HEK293 (cell line): Measurements from ENCODE around the gene HSF2.
A peak's percentile ranks its signal among the peaks of the same experiment; 100 is the strongest.

Experiments used
- CTCF ChIA-PET: fragments of 350-600 bp; formaldehyde crosslinking; extraction: SDS; loops from one replicate; lab custom pipeline; 2021; ENCODE audit warnings: antibody characterized with exemption; lab: Yijun Ruan, JAX
- POLR2A ChIA-PET: fragments of 300-600 bp; formaldehyde crosslinking; extraction: SDS; loops from one replicate; lab custom pipeline; 2020; ENCODE audit warnings: antibody characterized with exemption, inconsistent platforms; lab: Yijun Ruan, JAX
- H3K27ac ChIP-seq: fragments of 200-500 bp; sonication (Bioruptor generic); 2 replicates; pipeline ENCODE4 v1.5.1; 2014; ENCODE audit warnings: low read depth, low read length, control low read depth, inconsistent platforms; ENCODE audit errors: extremely low read depth
- H3K36me3 ChIP-seq, 2 experiments: fragments of 200-500 bp in 1 of 2; sonication (Bioruptor generic) in 1 of 2; 1 replicate in 1 of 2; 2 replicates in 1 of 2; pipeline ENCODE4 v1.5.1; 2014 to 2017; ENCODE audit warnings: inconsistent platforms in 2 of 2, low read length in 2 of 2; ENCODE audit not compliant: control insufficient read depth in 2 of 2, insufficient read depth in 1 of 2
- H3K4me1 ChIP-seq: fragments of 200-500 bp; sonication (Bioruptor generic); 2 replicates; pipeline ENCODE4 v1.5.1; 2014; ENCODE audit warnings: mild to moderate bottlenecking, low read length, inconsistent platforms; ENCODE audit not compliant: control insufficient read depth, insufficient read depth
- H3K4me3 ChIP-seq: 2 replicates; pipeline ENCODE4 v1.5.1; 2011; ENCODE audit warnings: low read depth, mild to moderate bottlenecking, control low read depth, low read length, moderate library complexity
- H3K9me3 ChIP-seq: fragments of 200-500 bp; sonication (Bioruptor generic); 2 replicates; pipeline ENCODE4 v1.5.1; 2014; ENCODE audit warnings: low read depth, low read length, inconsistent platforms; ENCODE audit not compliant: control insufficient read depth, insufficient read depth
- HOXD13 ChIP-seq: sonication (generic); formaldehyde crosslinking; IDR thresholded peaks from 2 replicates; pipeline ENCODE4 v1.8.0; 2022; ENCODE audit warnings: missing genetic modification reagents, borderline replicate concordance
- KLF7 ChIP-seq: fragments of 450-650 bp; formaldehyde crosslinking; IDR thresholded peaks from 2 replicates; pipeline ENCODE4 v1.5.1; 2016; ENCODE audit warnings: missing biosample characterization, missing genetic modification characterization, borderline replicate concordance
- OSR2 ChIP-seq: fragments of 450-650 bp; formaldehyde crosslinking; IDR thresholded peaks from 2 replicates; pipeline ENCODE4 v1.5.1; 2016; ENCODE audit warnings: missing biosample characterization, missing genetic modification characterization
- SETDB1 ChIP-seq: IDR thresholded peaks from one replicate; pipeline ENCODE4 v1.6.1; 2017; ENCODE audit warnings: mild to moderate bottlenecking, low read length, moderate library complexity, mixed read lengths; ENCODE audit not compliant: insufficient read length
- SP7 ChIP-seq: fragments of 450-650 bp; formaldehyde crosslinking; IDR thresholded peaks from 2 replicates; pipeline ENCODE4 v1.5.1; 2016; ENCODE audit warnings: missing biosample characterization, missing genetic modification characterization
- TRIM28 ChIP-seq: IDR thresholded peaks from 2 replicates; pipeline ENCODE4 v1.6.1; 2011; ENCODE audit warnings: low read length, control low read depth, borderline replicate concordance
- ZBTB17 ChIP-seq: fragments of 450-650 bp; formaldehyde crosslinking; IDR thresholded peaks from 2 replicates; pipeline ENCODE4 v1.5.1; 2016; ENCODE audit warnings: missing biosample characterization, missing genetic modification characterization
- ZEB2 ChIP-seq: fragments of 450-650 bp; formaldehyde crosslinking; IDR thresholded peaks from 2 replicates; pipeline ENCODE4 v1.5.1; 2016; ENCODE audit warnings: missing biosample characterization, missing genetic modification characterization
- ZFP69B ChIP-seq: fragments of 450-650 bp; formaldehyde crosslinking; IDR thresholded peaks from 2 replicates; pipeline ENCODE4 v1.5.1; 2016; ENCODE audit warnings: missing biosample characterization, missing genetic modification characterization
- ZIC2 ChIP-seq: fragments of 450-650 bp; formaldehyde crosslinking; IDR thresholded peaks from 2 replicates; pipeline ENCODE4 v1.5.1; 2016; ENCODE audit warnings: missing biosample characterization, missing genetic modification characterization
- ZNF184 ChIP-seq: fragments of 450-650 bp; IDR thresholded peaks from 2 replicates; pipeline ENCODE4 v1.5.1; 2018; ENCODE audit warnings: missing biosample characterization, mild to moderate bottlenecking, missing genetic modification characterization
- ZNF211 ChIP-seq: fragments of 450-650 bp; formaldehyde crosslinking; IDR thresholded peaks from 2 replicates; pipeline ENCODE4 v1.5.1; 2016; ENCODE audit warnings: low read depth, missing biosample characterization, missing genetic modification characterization
- ZNF214 ChIP-seq: fragments of 450-650 bp; formaldehyde crosslinking; IDR thresholded peaks from 2 replicates; pipeline ENCODE4 v1.5.1; 2017; ENCODE audit warnings: missing biosample characterization, mild to moderate bottlenecking, missing genetic modification characterization, borderline replicate concordance
- ZNF23 ChIP-seq: fragments of 450-650 bp; formaldehyde crosslinking; IDR thresholded peaks from 2 replicates; pipeline ENCODE4 v1.5.1; 2016; ENCODE audit warnings: missing biosample characterization, missing genetic modification characterization, borderline replicate concordance
- ZNF350 ChIP-seq: fragments of 450-650 bp; formaldehyde crosslinking; IDR thresholded peaks from 2 replicates; pipeline ENCODE4 v1.5.0; 2017; ENCODE audit warnings: missing biosample characterization, mild to moderate bottlenecking, missing genetic modification characterization
- ZNF394 ChIP-seq: fragments of 450-650 bp; formaldehyde crosslinking; IDR thresholded peaks from 2 replicates; pipeline ENCODE4 v1.5.1; 2016; ENCODE audit warnings: missing biosample characterization, missing genetic modification characterization, mild to moderate bottlenecking, moderate library complexity, borderline replicate concordance
- ZNF596 ChIP-seq: fragments of 450-650 bp; IDR thresholded peaks from 2 replicates; pipeline ENCODE4 v1.5.0; 2018; ENCODE audit warnings: missing biosample characterization, mild to moderate bottlenecking, missing genetic modification characterization, moderate library complexity
- ZNF623 ChIP-seq: fragments of 450-650 bp; formaldehyde crosslinking; IDR thresholded peaks from 2 replicates; pipeline ENCODE4 v1.5.1; 2016; ENCODE audit warnings: missing biosample characterization, missing genetic modification characterization
- ZNF677 ChIP-seq: fragments of 450-650 bp; IDR thresholded peaks from 2 replicates; pipeline ENCODE4 v1.5.0; 2018; ENCODE audit warnings: missing biosample characterization, mild to moderate bottlenecking, missing genetic modification characterization, moderate library complexity
- ZNF777 ChIP-seq: fragments of 450-650 bp; formaldehyde crosslinking; IDR thresholded peaks from 2 replicates; pipeline ENCODE4 v1.5.1; 2017; ENCODE audit warnings: missing biosample characterization, missing genetic modification characterization, borderline replicate concordance
- TF ChIP-seq, protein P1 (sequence below): IDR thresholded peaks from 2 replicates; pipeline ENCODE4 v1.6.1; 2011; ENCODE audit warnings: mild to moderate bottlenecking, low read depth, low read length, borderline replicate concordance
- TF ChIP-seq, protein P2 (sequence below): fragments of 450-650 bp; formaldehyde crosslinking; IDR thresholded peaks from 2 replicates; pipeline ENCODE4 v1.5.1; 2016; ENCODE audit warnings: missing biosample characterization, missing genetic modification characterization, borderline replicate concordance
- TF ChIP-seq, protein P3 (sequence below): fragments of 450-650 bp; formaldehyde crosslinking; IDR thresholded peaks from 2 replicates; pipeline ENCODE4 v1.5.1; 2016; ENCODE audit warnings: missing biosample characterization, missing genetic modification characterization
- TF ChIP-seq, protein P4 (sequence below): fragments of 450-650 bp; formaldehyde crosslinking; IDR thresholded peaks from 2 replicates; pipeline ENCODE4 v1.5.1; 2016; ENCODE audit warnings: missing biosample characterization, missing genetic modification characterization
- TF ChIP-seq, protein P5 (sequence below): fragments of 450-650 bp; formaldehyde crosslinking; IDR thresholded peaks from 2 replicates; pipeline ENCODE4 v1.5.1; 2016; ENCODE audit warnings: missing biosample characterization, missing genetic modification characterization, borderline replicate concordance

The HSF2 gene

DNA sequence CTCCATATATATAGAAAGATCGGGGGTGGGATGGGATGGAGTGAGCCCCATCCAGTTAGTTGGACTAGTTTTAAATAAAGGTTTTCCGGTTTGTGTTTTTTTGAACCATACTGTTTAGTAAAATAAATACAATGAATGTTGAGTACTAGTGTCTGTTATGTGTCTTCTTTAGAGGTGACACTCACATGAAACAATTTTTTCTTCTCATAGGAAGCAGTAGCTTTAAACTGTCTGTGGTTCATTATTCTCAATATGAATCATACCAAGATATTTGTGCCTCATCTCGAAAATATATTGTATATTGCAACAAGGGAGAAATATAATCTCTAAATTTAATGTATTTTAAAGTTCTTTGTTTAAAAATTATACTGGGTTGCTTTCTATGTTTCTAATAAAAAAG, 33.4 kb downstream of the HSF2 start:
- ChIA-PET POLR2A (no interaction called here), CTCF (interaction anchor here (0.6 to 1.4 kb wide), 3 partner anchors 12 to 51 kb away, joined by 3 to 4 read pairs (median 3); no protein-coding TSS in a partner anchor)
- Histone ChIP-seq H3K4me1 (no peaks in the 10 kb centered on the region), H3K9me3 (no peaks in the 10 kb centered on the region), H3K4me3 (no peak overlapping the region), H3K36me3 (peaks cover 18 to 86% of the 10 kb centered on the region in 2 experiments), H3K27ac (no peak overlapping the region)
- TF ChIP-seq ZNF184 (tag by site-specific recombination) (no peak), SETDB1 (no peak), ZNF211 (tag by site-specific recombination) (no peak), ZNF214 (tag by site-specific recombination) (no peak), KLF7 (tag by site-specific recombination) (no peak), ZNF394 (no peak), ZFP69B (tag by site-specific recombination) (no peak), ZNF350 (tag by site-specific recombination) (no peak), ZIC2 (no peak), ZNF23 (tag by site-specific recombination) (no peak), SP7 (tag by site-specific recombination) (no peak)
- TF ChIP-seq, protein P1, sequence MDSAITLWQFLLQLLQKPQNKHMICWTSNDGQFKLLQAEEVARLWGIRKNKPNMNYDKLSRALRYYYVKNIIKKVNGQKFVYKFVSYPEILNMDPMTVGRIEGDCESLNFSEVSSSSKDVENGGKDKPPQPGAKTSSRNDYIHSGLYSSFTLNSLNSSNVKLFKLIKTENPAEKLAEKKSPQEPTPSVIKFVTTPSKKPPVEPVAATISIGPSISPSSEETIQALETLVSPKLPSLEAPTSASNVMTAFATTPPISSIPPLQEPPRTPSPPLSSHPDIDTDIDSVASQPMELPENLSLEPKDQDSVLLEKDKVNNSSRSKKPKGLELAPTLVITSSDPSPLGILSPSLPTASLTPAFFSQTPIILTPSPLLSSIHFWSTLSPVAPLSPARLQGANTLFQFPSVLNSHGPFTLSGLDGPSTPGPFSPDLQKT = no peak
- TF ChIP-seq, protein P2, sequence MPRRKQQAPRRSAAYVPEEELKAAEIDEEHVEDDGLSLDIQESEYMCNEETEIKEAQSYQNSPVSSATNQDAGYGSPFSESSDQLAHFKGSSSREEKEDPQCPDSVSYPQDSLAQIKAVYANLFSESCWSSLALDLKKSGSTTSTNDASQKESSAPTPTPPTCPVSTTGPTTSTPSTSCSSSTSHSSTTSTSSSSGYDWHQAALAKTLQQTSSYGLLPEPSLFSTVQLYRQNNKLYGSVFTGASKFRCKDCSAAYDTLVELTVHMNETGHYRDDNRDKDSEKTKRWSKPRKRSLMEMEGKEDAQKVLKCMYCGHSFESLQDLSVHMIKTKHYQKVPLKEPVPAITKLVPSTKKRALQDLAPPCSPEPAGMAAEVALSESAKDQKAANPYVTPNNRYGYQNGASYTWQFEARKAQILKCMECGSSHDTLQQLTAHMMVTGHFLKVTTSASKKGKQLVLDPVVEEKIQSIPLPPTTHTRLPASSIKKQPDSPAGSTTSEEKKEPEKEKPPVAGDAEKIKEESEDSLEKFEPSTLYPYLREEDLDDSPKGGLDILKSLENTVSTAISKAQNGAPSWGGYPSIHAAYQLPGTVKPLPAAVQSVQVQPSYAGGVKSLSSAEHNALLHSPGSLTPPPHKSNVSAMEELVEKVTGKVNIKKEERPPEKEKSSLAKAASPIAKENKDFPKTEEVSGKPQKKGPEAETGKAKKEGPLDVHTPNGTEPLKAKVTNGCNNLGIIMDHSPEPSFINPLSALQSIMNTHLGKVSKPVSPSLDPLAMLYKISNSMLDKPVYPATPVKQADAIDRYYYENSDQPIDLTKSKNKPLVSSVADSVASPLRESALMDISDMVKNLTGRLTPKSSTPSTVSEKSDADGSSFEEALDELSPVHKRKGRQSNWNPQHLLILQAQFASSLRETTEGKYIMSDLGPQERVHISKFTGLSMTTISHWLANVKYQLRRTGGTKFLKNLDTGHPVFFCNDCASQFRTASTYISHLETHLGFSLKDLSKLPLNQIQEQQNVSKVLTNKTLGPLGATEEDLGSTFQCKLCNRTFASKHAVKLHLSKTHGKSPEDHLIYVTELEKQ (tag by site-specific recombination) = no peak

DNA sequence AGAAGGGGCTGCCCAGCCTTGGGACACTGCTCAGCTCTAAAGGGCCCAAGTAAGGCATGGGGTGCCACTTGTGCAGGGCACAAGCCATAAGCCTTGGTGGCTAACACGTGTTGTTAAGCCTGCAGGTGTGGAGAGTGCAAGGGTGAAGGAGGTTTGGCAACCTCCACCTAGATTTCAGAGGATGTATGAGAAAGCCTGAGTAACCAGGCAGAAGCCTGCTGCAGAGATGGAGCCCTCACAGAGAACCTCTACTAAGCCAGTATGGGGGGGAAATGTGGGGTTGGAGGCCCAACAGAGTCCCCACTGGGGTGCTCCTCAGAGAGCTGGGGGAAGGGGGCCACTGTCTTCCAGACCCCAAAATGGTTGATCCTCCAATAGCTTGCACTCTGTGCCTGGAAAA, 39.5 kb downstream of the HSF2 start:
- Histone ChIP-seq H3K4me1 (no peaks in the 10 kb centered on the region), H3K4me3 (no peak overlapping the region), H3K27ac (no peak overlapping the region), H3K9me3 (no peaks in the 10 kb centered on the region), H3K36me3 (peaks cover 11 to 85% of the 10 kb centered on the region in 2 experiments)
- CTCF ChIA-PET = interaction anchor here (1.2 kb wide), 1 partner anchor 27 kb away, joined by 3 read pairs; no protein-coding TSS in a partner anchor
- POLR2A ChIA-PET = no interaction called here
- TF ChIP-seq ZEB2 = no peak
- TF ChIP-seq, protein P3, sequence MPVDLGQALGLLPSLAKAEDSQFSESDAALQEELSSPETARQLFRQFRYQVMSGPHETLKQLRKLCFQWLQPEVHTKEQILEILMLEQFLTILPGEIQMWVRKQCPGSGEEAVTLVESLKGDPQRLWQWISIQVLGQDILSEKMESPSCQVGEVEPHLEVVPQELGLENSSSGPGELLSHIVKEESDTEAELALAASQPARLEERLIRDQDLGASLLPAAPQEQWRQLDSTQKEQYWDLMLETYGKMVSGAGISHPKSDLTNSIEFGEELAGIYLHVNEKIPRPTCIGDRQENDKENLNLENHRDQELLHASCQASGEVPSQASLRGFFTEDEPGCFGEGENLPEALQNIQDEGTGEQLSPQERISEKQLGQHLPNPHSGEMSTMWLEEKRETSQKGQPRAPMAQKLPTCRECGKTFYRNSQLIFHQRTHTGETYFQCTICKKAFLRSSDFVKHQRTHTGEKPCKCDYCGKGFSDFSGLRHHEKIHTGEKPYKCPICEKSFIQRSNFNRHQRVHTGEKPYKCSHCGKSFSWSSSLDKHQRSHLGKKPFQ (tag by site-specific recombination) = no peak
- TF ChIP-seq, protein P4, sequence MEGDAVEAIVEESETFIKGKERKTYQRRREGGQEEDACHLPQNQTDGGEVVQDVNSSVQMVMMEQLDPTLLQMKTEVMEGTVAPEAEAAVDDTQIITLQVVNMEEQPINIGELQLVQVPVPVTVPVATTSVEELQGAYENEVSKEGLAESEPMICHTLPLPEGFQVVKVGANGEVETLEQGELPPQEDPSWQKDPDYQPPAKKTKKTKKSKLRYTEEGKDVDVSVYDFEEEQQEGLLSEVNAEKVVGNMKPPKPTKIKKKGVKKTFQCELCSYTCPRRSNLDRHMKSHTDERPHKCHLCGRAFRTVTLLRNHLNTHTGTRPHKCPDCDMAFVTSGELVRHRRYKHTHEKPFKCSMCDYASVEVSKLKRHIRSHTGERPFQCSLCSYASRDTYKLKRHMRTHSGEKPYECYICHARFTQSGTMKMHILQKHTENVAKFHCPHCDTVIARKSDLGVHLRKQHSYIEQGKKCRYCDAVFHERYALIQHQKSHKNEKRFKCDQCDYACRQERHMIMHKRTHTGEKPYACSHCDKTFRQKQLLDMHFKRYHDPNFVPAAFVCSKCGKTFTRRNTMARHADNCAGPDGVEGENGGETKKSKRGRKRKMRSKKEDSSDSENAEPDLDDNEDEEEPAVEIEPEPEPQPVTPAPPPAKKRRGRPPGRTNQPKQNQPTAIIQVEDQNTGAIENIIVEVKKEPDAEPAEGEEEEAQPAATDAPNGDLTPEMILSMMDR (tag by site-specific recombination) = no peak
- TF ChIP-seq TRIM28 = peak; percentile 28; the same call in 1 of the 2 replicates
- TF ChIP-seq, protein P5, sequence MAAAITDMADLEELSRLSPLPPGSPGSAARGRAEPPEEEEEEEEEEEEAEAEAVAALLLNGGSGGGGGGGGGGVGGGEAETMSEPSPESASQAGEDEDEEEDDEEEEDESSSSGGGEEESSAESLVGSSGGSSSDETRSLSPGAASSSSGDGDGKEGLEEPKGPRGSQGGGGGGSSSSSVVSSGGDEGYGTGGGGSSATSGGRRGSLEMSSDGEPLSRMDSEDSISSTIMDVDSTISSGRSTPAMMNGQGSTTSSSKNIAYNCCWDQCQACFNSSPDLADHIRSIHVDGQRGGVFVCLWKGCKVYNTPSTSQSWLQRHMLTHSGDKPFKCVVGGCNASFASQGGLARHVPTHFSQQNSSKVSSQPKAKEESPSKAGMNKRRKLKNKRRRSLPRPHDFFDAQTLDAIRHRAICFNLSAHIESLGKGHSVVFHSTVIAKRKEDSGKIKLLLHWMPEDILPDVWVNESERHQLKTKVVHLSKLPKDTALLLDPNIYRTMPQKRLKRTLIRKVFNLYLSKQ = no peak
- no peak for TF ChIP-seq ZNF777
- no peak for TF ChIP-seq HOXD13 (CRISPR knock-in tag)
- no peak for TF ChIP-seq OSR2 (tag by site-specific recombination)
- no peak for TF ChIP-seq ZNF623
- TF ChIP-seq ZNF677 (tag by site-specific recombination) = no peak
- TF ChIP-seq ZBTB17 = no peak
- TF ChIP-seq ZNF596 (tag by site-specific recombination) = no peak
